Mesendoderm (in vitro differentiated cells): ENCODE measurements around the gene IFNGR2.

ENCODE experiments used
- DNase-seq: peaks from one replicate; pipeline ENCODE4 v3.0.0; 2013
- H2AK5ac ChIP-seq: 2 replicates; pipeline ENCODE4 v1.6.1; 2013; ENCODE audit warnings: low read length, inconsistent platforms
- H2BK120ac ChIP-seq: 2 replicates; pipeline ENCODE4 v1.6.1; 2013; ENCODE audit warnings: low read depth, mild to moderate bottlenecking, low read length, moderate library complexity, mixed read lengths
- H2BK15ac ChIP-seq: replicated peaks from 2 replicates; pipeline ENCODE4 v1.6.1; 2013; ENCODE audit warnings: low read depth, mild to moderate bottlenecking, moderate library complexity
- H2BK5ac ChIP-seq: 2 replicates; pipeline ENCODE4 v1.6.1; 2013; ENCODE audit warnings: low read length, inconsistent platforms
- H3K18ac ChIP-seq: 2 replicates; pipeline ENCODE4 v1.6.1; 2013; ENCODE audit warnings: mild to moderate bottlenecking, low read length, mixed read lengths
- H3K23ac ChIP-seq: one replicate; pipeline ENCODE4 v1.6.1; 2013; ENCODE audit warnings: low read length
- H3K27ac ChIP-seq: 2 replicates; pipeline ENCODE4 v1.5.1; 2013; ENCODE audit warnings: low read depth, mild to moderate bottlenecking, inconsistent platforms, low read length, moderate library complexity
- H3K27me3 ChIP-seq: 2 replicates; pipeline ENCODE4 v1.6.1; 2013; ENCODE audit warnings: low read length, control low read depth, mild to moderate bottlenecking, inconsistent platforms; ENCODE audit not compliant: insufficient read depth, poor library complexity
- H3K36me3 ChIP-seq: 2 replicates; pipeline ENCODE4 v1.6.1; 2013; ENCODE audit warnings: low read length, inconsistent platforms; ENCODE audit not compliant: control insufficient read depth, insufficient read depth
- H3K4ac ChIP-seq: one replicate; pipeline ENCODE4 v1.6.1; 2013; ENCODE audit warnings: low read depth, mild to moderate bottlenecking, low read length, moderate library complexity
- H3K4me1 ChIP-seq: 2 replicates; pipeline ENCODE4 v1.6.1; 2013; ENCODE audit warnings: low read depth, low read length, inconsistent platforms; ENCODE audit not compliant: control insufficient read depth
- H3K4me2 ChIP-seq: 2 replicates; pipeline ENCODE4 v1.6.1; 2013; ENCODE audit warnings: low read length
- H3K4me3 ChIP-seq: 2 replicates; pipeline ENCODE4 v1.5.1; 2013; ENCODE audit warnings: mild to moderate bottlenecking, low read length
- H3K56ac ChIP-seq: one replicate; pipeline ENCODE4 v1.6.1; 2013; ENCODE audit warnings: low read length
- H3K79me1 ChIP-seq: 2 replicates; pipeline ENCODE4 v1.6.1; 2013; ENCODE audit warnings: low read length, inconsistent platforms
- H3K79me2 ChIP-seq: 2 replicates; pipeline ENCODE4 v1.6.1; 2013; ENCODE audit warnings: mild to moderate bottlenecking, low read length; ENCODE audit not compliant: control insufficient read depth, insufficient read depth
- H3K9ac ChIP-seq: 2 replicates; pipeline ENCODE4 v1.6.1; 2013; ENCODE audit warnings: low read length, inconsistent platforms
- H4K5ac ChIP-seq: one replicate; pipeline ENCODE4 v1.6.1; 2013; ENCODE audit warnings: low read length
- H4K8ac ChIP-seq: one replicate; pipeline ENCODE4 v1.6.1; 2013; ENCODE audit warnings: low read depth, mild to moderate bottlenecking, control low read depth, low read length, moderate library complexity
- WGBS: extraction: QIAGEN DNeasy Blood & Tissue Kit; methylation state at CpG from one replicate; pipeline ENCODE4 v1.1.7; 2013; ENCODE audit warnings: low lambda C conversion rate, missing lambda C conversion rate; ENCODE audit not compliant: insufficient coverage; ENCODE audit errors: extremely low coverage; 5-methylcytosine and 5-hydroxymethylcytosine counted together

Gene IFNGR2

GRCh38 chr21:33384841-33385331 is 18.3 kb upstream of the IFNGR2 start:
- Histone ChIP-seq H3K4me3 (no peak overlapping the region), H3K23ac (no peak overlapping the region), H3K27ac (no peak overlapping the region), H2BK5ac (no peak overlapping the region), H2AK5ac (no peak overlapping the region), H2BK120ac (no peak overlapping the region), H2BK15ac (no peak overlapping the region), H3K27me3 (no peaks in the 10 kb centered on the region), H3K56ac (no peak overlapping the region), H3K18ac (no peak overlapping the region), H3K9ac (no peak overlapping the region), H4K8ac (no peak overlapping the region), H3K36me3 (no peaks in the 10 kb centered on the region), H3K4ac (no peak overlapping the region), H3K79me1 (no peaks in the 10 kb centered on the region), H3K79me2 (no peaks in the 10 kb centered on the region), H3K4me1 (no peaks in the 10 kb centered on the region), H4K5ac (no peak overlapping the region), H3K4me2 (no peak overlapping the region)
- no CpG with 5 or more reads among the region's 17 CpGs for WGBS
- no peak for DNase-seq

- Histone ChIP-seq H2BK5ac (no peak overlapping the region), H3K4me2 (no peak overlapping the region), H3K27ac (no peak overlapping the region), H3K4me3 (no peak overlapping the region), H3K36me3 (no peaks in the 10 kb centered on the region), H3K27me3 (no peaks in the 10 kb centered on the region), H3K79me2 (no peaks in the 10 kb centered on the region), H2AK5ac (no peak overlapping the region), H3K23ac (no peak overlapping the region), H4K8ac (no peak overlapping the region), H4K5ac (no peak overlapping the region), H2BK15ac (no peak overlapping the region), H3K79me1 (no peaks in the 10 kb centered on the region), H3K18ac (no peak overlapping the region), H3K56ac (no peak overlapping the region), H2BK120ac (no peak overlapping the region), H3K4ac (no peak overlapping the region), H3K9ac (no peak overlapping the region), H3K4me1 (no peaks in the 10 kb centered on the region)
- peak; percentile 31 for DNase-seq
- no CpG with 5 or more reads among the region's 6 CpGs for WGBS
Observed at GRCh38 chr21:33386222-33386784, 16.9 kb upstream of the IFNGR2 start.

GRCh38 chr21:33387294-33387693 is 15.9 kb upstream of the IFNGR2 start:
- Histone ChIP-seq H3K4ac (no peak overlapping the region), H2BK15ac (no peak overlapping the region)
- WGBS: no CpG with 5 or more reads among the region's 6 CpGs

GRCh38 chr21:33388188-33388587 is 15.0 kb upstream of the IFNGR2 start:
- no peak overlapping the region for H3K27ac ChIP-seq
- WGBS: 100% methylated on average over 2 of the region's 4 CpGs
- H2BK120ac ChIP-seq: no peak overlapping the region
- no peaks in the 10 kb centered on the region for H3K27me3 ChIP-seq
- H2BK15ac ChIP-seq: no peak overlapping the region
- DNase-seq: no peak
- H4K5ac ChIP-seq: no peak overlapping the region
- H3K4ac ChIP-seq: no peak overlapping the region
- H3K4me1 ChIP-seq: no peaks in the 10 kb centered on the region
- H3K79me2 ChIP-seq: no peaks in the 10 kb centered on the region
- no peak overlapping the region for H3K23ac ChIP-seq
- no peak overlapping the region for H2BK5ac ChIP-seq
- H3K9ac ChIP-seq: no peak overlapping the region
- H3K18ac ChIP-seq: no peak overlapping the region
- H3K56ac ChIP-seq: no peak overlapping the region
- no peak overlapping the region for H4K8ac ChIP-seq
- no peak overlapping the region for H3K4me2 ChIP-seq
- no peaks in the 10 kb centered on the region for H3K36me3 ChIP-seq
- no peak overlapping the region for H2AK5ac ChIP-seq
- H3K4me3 ChIP-seq: no peak overlapping the region
- H3K79me1 ChIP-seq: no peaks in the 10 kb centered on the region

More at GRCh38 chr21:33387294-33387693, 15.9 kb upstream of the IFNGR2 start:
- no peak overlapping the region for H3K4me3 ChIP-seq
- H4K5ac ChIP-seq: no peak overlapping the region
- H3K27ac ChIP-seq: no peak overlapping the region
- H3K79me1 ChIP-seq: no peaks in the 10 kb centered on the region
- H3K4me2 ChIP-seq: no peak overlapping the region
- no peak overlapping the region for H3K18ac ChIP-seq
- H3K36me3 ChIP-seq: no peaks in the 10 kb centered on the region
- no peak overlapping the region for H2AK5ac ChIP-seq
- H3K56ac ChIP-seq: no peak overlapping the region
- no peak overlapping the region for H3K23ac ChIP-seq
- H4K8ac ChIP-seq: no peak overlapping the region
- no peaks in the 10 kb centered on the region for H3K27me3 ChIP-seq
- DNase-seq: no peak
- no peaks in the 10 kb centered on the region for H3K79me2 ChIP-seq
- no peak overlapping the region for H2BK5ac ChIP-seq
- no peak overlapping the region for H3K9ac ChIP-seq
- no peak overlapping the region for H2BK120ac ChIP-seq
- no peaks in the 10 kb centered on the region for H3K4me1 ChIP-seq

GRCh38 chr21:33390479-33390878 is 12.7 kb upstream of the IFNGR2 start:
- no peak overlapping the region for H3K27ac ChIP-seq
- no peak overlapping the region for H3K23ac ChIP-seq
- H3K4me3 ChIP-seq: no peak overlapping the region
- no peaks in the 10 kb centered on the region for H3K36me3 ChIP-seq
- no peaks in the 10 kb centered on the region for H3K4me1 ChIP-seq
- no peaks in the 10 kb centered on the region for H3K79me2 ChIP-seq
- no peak overlapping the region for H2AK5ac ChIP-seq
- no peak overlapping the region for H3K9ac ChIP-seq
- no peak overlapping the region for H3K4ac ChIP-seq
- no peak overlapping the region for H3K18ac ChIP-seq
- H2BK15ac ChIP-seq: no peak overlapping the region
- DNase-seq: no peak
- no CpG with 5 or more reads among the region's 5 CpGs for WGBS
- no peaks in the 10 kb centered on the region for H3K27me3 ChIP-seq
- H3K79me1 ChIP-seq: no peaks in the 10 kb centered on the region
- no peak overlapping the region for H4K8ac ChIP-seq
- H2BK120ac ChIP-seq: no peak overlapping the region
- no peak overlapping the region for H3K4me2 ChIP-seq
- H3K56ac ChIP-seq: no peak overlapping the region
- H4K5ac ChIP-seq: no peak overlapping the region
- H2BK5ac ChIP-seq: no peak overlapping the region

GRCh38 chr21:33391656-33392055 is 11.6 kb upstream of the IFNGR2 start:
- no peak overlapping the region for H3K4ac ChIP-seq
- no peak overlapping the region for H3K23ac ChIP-seq
- no peak overlapping the region for H3K56ac ChIP-seq
- no peak overlapping the region for H3K27ac ChIP-seq
- WGBS: no CpG with 5 or more reads among the region's 6 CpGs
- no peaks in the 10 kb centered on the region for H3K27me3 ChIP-seq
- no peak overlapping the region for H3K4me3 ChIP-seq
- no peak overlapping the region for H2BK15ac ChIP-seq
- no peak overlapping the region for H4K8ac ChIP-seq
- H3K9ac ChIP-seq: no peak overlapping the region
- H3K79me2 ChIP-seq: no peaks in the 10 kb centered on the region
- no peak overlapping the region for H3K4me2 ChIP-seq
- H3K18ac ChIP-seq: no peak overlapping the region
- no peaks in the 10 kb centered on the region for H3K79me1 ChIP-seq
- H2BK120ac ChIP-seq: no peak overlapping the region
- H3K4me1 ChIP-seq: no peaks in the 10 kb centered on the region
- DNase-seq: no peak
- H2BK5ac ChIP-seq: no peak overlapping the region
- no peaks in the 10 kb centered on the region for H3K36me3 ChIP-seq
- no peak overlapping the region for H4K5ac ChIP-seq
- no peak overlapping the region for H2AK5ac ChIP-seq
